Measurements from ENCODE around the gene EML6. TPM values are rescaled to one million over a fixed set of nuclear protein-coding genes. Genes with fewer than 3 reads are reported as not detected.
"Not testable (repeated sequence)": the region's sequence is repeated elsewhere in the genome, so short reads cannot be mapped to it uniquely, and the experiment has no call there.

Gene EML6
- total RNA-seq, 2 donors from 2014 or later: 0.46 to 10.7 TPM

GRCh38 chr2:54872780-54873179 is 149.3 kb downstream of the EML6 start:
- no peaks in the 10 kb centered on the region for H3K4me1 ChIP-seq (replicated peaks)

GRCh38 chr2:54873236-54873635 is 149.8 kb downstream of the EML6 start:
- H3K4me1 ChIP-seq (replicated peaks); DNase-seq (ENCODE audit: low spot score); H3K4me3 ChIP-seq; H3K36me3 ChIP-seq; H3K27me3 ChIP-seq (replicated peaks; ENCODE audit: insufficient read depth); H3K9me3 ChIP-seq; H3K27ac ChIP-seq; intact Hi-C loops (cut with DNase I): not testable (repeated sequence)
- 91% methylated on average over 3 of the region's 3 CpGs for WGBS

More at GRCh38 chr2:54872780-54873179, 149.3 kb downstream of the EML6 start:
- Histone ChIP-seq H3K9me3 (no peaks in the 10 kb centered on the region), H3K27ac (no peak overlapping the region), H3K36me3 (no peaks in the 10 kb centered on the region), H3K27me3 (replicated peaks; ENCODE audit: insufficient read depth) (no peaks in the 10 kb centered on the region), H3K4me3 (no peak overlapping the region)
- TF ChIP-seq POLR2AphosphoS5 (IDR thresholded peaks at IDR 0.05) (no peak), CTCF (IDR thresholded peaks at IDR 0.05) (no peak), POLR2A (IDR thresholded peaks at IDR 0.05) (no peak)
- intact Hi-C loops (cut with DNase I): no loop called here
- 89% methylated on average over 3 of the region's 3 CpGs for WGBS
- no peak for DNase-seq (ENCODE audit: low spot score)

- DNase-seq (ENCODE audit: low spot score): no peak
- Histone ChIP-seq H3K36me3 (no peaks in the 10 kb centered on the region), H3K27me3 (replicated peaks; ENCODE audit: insufficient read depth) (no peaks in the 10 kb centered on the region), H3K9me3 (no peaks in the 10 kb centered on the region), H3K27ac (no peak overlapping the region), H3K4me3 (no peak overlapping the region), H3K4me1 (replicated peaks) (no peaks in the 10 kb centered on the region)
- 100% methylated on average over 1 of the region's 1 CpG for WGBS
- TF ChIP-seq POLR2A (IDR thresholded peaks at IDR 0.05) (no peak), CTCF (IDR thresholded peaks at IDR 0.05) (no peak), POLR2AphosphoS5 (IDR thresholded peaks at IDR 0.05) (no peak)
- intact Hi-C loops (cut with DNase I): no loop called here
These were observed 153.3 kb downstream of the EML6 start for GRCh38 chr2:54876764-54877163.

GRCh38 chr2:54878182-54878581 is 154.7 kb downstream of the EML6 start:
- no peaks in the 10 kb centered on the region for H3K27me3 ChIP-seq (replicated peaks; ENCODE audit: insufficient read depth)
- no peak for TF ChIP-seq CTCF (IDR thresholded peaks at IDR 0.05)
- no peak for TF ChIP-seq POLR2AphosphoS5 (IDR thresholded peaks at IDR 0.05)
- TF ChIP-seq POLR2A (IDR thresholded peaks at IDR 0.05): no peak
- no peak overlapping the region for H3K4me3 ChIP-seq
- intact Hi-C loops (cut with DNase I): no loop called here
- no peak for DNase-seq (ENCODE audit: low spot score)
- no peak overlapping the region for H3K27ac ChIP-seq
- WGBS: 76% methylated on average over 4 of the region's 4 CpGs
- no peaks in the 10 kb centered on the region for H3K4me1 ChIP-seq (replicated peaks)
- no peaks in the 10 kb centered on the region for H3K9me3 ChIP-seq
- no peaks in the 10 kb centered on the region for H3K36me3 ChIP-seq

- no peaks in the 10 kb centered on the region for H3K4me1 ChIP-seq (replicated peaks)
- no peaks in the 10 kb centered on the region for H3K27me3 ChIP-seq (replicated peaks; ENCODE audit: insufficient read depth)
- H3K4me3 ChIP-seq: no peak overlapping the region
- H3K9me3 ChIP-seq: no peaks in the 10 kb centered on the region
- no peak for DNase-seq (ENCODE audit: low spot score)
- TF ChIP-seq POLR2AphosphoS5 (IDR thresholded peaks at IDR 0.05) (no peak), POLR2A (IDR thresholded peaks at IDR 0.05) (no peak), CTCF (IDR thresholded peaks at IDR 0.05) (no peak)
- H3K27ac ChIP-seq: no peak overlapping the region
- H3K36me3 ChIP-seq: no peaks in the 10 kb centered on the region
- WGBS: 87% methylated on average over 5 of the region's 5 CpGs
- intact Hi-C loops (cut with DNase I): no loop called here
These were observed 155.6 kb downstream of the EML6 start for GRCh38 chr2:54879032-54879431.
